Activated T-helper 1 cell treated with anti-CD3 and anti-CD28 coated beads, Interleukin-12 subunit alpha, Interleukin-12 subunit beta, Interleukin-2, Interleukin-4 antibody, amounts not matched to agents 30 ng/mL and 10 ng/mL and 1 ng/mL, durations not matched to agents 14 hours and 24 hours and 36 hours (primary cell): ENCODE measurements around the gene OSBPL2. TPM values are rescaled to one million over a fixed set of nuclear protein-coding genes. Genes with fewer than 3 reads are reported as not detected.

ENCODE experiments used
- DNase-seq: peaks from one replicate; pipeline ENCODE4 v3.0.0; 2021; ENCODE audit warnings: low spot score
- H3K27ac Mint-ChIP-seq: one replicate; pipeline ENCODE4 v1.8.0; 2021; ENCODE audit warnings: mild to moderate bottlenecking, mixed read lengths
- H3K27me3 Mint-ChIP-seq: one replicate; pipeline ENCODE4 v1.8.0; 2022; ENCODE audit warnings: mild to moderate bottlenecking, moderate library complexity, mixed read lengths; ENCODE audit not compliant: insufficient read depth
- H3K36me3 Mint-ChIP-seq: one replicate; pipeline ENCODE4 v1.8.0; 2021; ENCODE audit warnings: low read depth, mixed read lengths
- H3K4me1 Mint-ChIP-seq: one replicate; pipeline ENCODE4 v1.8.0; 2021; ENCODE audit warnings: low read depth, mixed read lengths
- H3K4me3 Mint-ChIP-seq: one replicate; pipeline ENCODE4 v1.8.0; 2021; ENCODE audit warnings: mild to moderate bottlenecking, moderate library complexity, mixed read lengths
- H3K9me3 Mint-ChIP-seq: one replicate; pipeline ENCODE4 v1.8.0; 2021; ENCODE audit warnings: mixed read lengths
- intact Hi-C: fragments of 100-400 bp; cut with micrococcal nuclease; formaldehyde crosslinking; loops from one replicate; pipeline ENCODE4 v1.15.1; 2024
- total RNA-seq: library from RNA; stranded (reverse); gene quantifications from 2 replicates; pipeline ENCODE4 v1.2.3, GENCODE V29; 2022

OSBPL2 gene
- total RNA-seq, 1 donor from 2014 or later: 27.0 TPM

DNA sequence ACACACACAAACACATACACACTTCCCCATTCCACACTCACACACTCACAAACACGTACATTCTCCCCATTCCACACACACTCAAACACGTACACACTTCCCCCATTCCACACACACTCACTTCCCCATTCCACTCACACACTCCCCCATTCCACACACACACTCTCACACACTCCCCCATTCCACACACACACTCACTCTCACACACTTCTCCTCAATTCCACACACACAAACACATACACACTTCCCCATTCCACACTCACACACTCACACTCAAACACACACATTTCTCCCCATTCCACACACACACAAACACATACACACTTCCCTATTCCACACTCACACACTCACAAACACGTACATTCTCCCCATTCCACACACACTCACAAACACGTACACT is 8.7 kb upstream of the OSBPL2 start:
- H3K36me3 Mint-ChIP-seq: no peaks in the 10 kb centered on the region
- DNase-seq: no peak
- intact Hi-C loops: loop anchor here (10.0 kb wide), 1 partner anchor 565 kb away; the partner anchor contains the start of gene MRGBP
- H3K27ac Mint-ChIP-seq: no peak overlapping the region
- no peaks in the 10 kb centered on the region for H3K27me3 Mint-ChIP-seq
- H3K4me1 Mint-ChIP-seq: no peaks in the 10 kb centered on the region
- no peak overlapping the region for H3K4me3 Mint-ChIP-seq
- no peaks in the 10 kb centered on the region for H3K9me3 Mint-ChIP-seq

DNA sequence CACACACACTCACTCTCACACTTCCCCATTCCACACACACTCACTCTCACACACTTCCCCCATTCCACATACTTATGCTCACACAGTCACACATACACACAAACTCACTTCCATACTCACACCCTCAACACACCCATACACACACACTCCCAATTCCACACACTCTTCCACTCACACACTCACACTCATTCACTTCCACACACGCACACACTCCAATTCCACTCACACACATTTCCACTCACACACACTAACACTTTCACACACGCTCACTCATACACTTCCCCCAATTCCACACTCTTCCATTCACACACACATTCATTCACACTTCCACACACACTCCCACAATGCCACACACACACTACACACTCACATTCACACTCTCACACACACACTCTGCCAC is 8.0 kb upstream of the OSBPL2 start:
- H3K4me1 Mint-ChIP-seq: no peaks in the 10 kb centered on the region
- no peaks in the 10 kb centered on the region for H3K9me3 Mint-ChIP-seq
- no peak overlapping the region for H3K4me3 Mint-ChIP-seq
- H3K27ac Mint-ChIP-seq: no peak overlapping the region
- no peaks in the 10 kb centered on the region for H3K27me3 Mint-ChIP-seq
- no peak for DNase-seq
- no peaks in the 10 kb centered on the region for H3K36me3 Mint-ChIP-seq
- intact Hi-C loops: loop anchor here (10.0 kb wide), 1 partner anchor 565 kb away; the partner anchor contains the start of gene MRGBP

DNA sequence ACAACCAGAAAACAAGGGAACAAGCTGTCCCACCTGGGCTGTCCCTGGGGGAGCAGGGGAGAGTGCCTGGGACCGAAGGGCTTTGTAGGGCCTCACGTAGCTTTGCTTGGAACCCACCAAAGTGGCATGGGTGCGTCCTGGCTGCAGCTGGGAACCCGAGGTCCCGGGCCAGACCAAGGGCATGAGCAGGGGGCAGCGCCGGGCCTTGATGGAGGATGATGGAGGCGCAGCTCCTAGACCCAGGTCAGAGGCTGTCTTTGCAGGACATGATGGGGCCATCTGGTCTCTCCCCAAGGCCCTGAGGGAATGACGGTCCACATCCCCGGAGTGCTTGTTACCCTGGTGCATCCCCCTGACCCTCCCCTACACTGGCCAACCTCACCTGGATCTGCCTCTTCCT is 7.6 kb upstream of the OSBPL2 start:
- intact Hi-C loops: loop anchor here (10.0 kb wide), 1 partner anchor 564 kb away; the partner anchor contains the start of gene MRGBP
- no peak overlapping the region for H3K27ac Mint-ChIP-seq
- no peaks in the 10 kb centered on the region for H3K4me1 Mint-ChIP-seq
- no peaks in the 10 kb centered on the region for H3K27me3 Mint-ChIP-seq
- no peak overlapping the region for H3K4me3 Mint-ChIP-seq
- H3K9me3 Mint-ChIP-seq: no peaks in the 10 kb centered on the region
- no peak for DNase-seq
- H3K36me3 Mint-ChIP-seq: no peaks in the 10 kb centered on the region

DNA sequence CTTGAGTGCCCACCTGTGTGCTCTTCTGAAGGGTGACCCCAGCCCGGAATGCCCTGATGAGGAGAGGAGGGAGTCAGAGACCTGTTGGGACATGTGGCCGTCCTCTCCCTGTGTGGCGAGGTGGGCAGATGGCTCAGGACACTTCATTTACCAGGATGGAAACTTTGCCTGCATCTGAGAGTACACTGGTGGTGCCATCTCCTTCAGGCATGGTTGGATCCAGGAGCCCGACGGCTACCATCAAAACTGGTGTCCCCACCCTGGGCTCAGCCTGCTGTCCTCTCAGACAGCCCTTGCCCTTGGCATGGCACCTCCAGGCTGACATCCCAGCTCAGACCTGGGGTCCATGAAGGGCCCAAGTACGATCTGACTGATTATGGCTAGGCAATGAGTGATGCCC is 7.0 kb upstream of the OSBPL2 start:
- Mint-ChIP-seq H3K4me1 (no peaks in the 10 kb centered on the region), H3K4me3 (no peak overlapping the region), H3K27me3 (no peaks in the 10 kb centered on the region), H3K9me3 (no peaks in the 10 kb centered on the region), H3K27ac (no peak overlapping the region), H3K36me3 (no peaks in the 10 kb centered on the region)
- DNase-seq: no peak
- intact Hi-C loops: loop anchor here (10.0 kb wide), 1 partner anchor 564 kb away; the partner anchor contains the start of gene MRGBP

DNA sequence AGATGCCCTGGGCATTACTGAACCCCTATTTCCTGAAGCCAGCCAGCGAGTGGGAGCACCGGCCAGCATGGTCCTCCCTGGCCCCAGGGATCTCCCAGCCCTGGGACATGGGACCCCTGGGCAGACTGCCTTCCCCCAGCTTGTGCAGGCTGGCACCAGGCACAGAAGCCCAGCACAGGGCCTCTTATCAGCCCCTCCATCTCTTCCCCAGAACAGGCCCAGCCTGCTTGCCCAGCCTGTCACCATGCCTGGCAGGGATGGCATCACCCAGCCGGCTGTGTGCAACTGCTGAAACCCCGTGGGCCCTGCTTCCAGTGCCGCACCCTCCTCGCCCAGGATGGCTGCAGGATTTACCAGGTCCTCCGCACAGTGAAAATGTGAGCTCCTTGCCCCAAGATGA is 6.1 kb upstream of the OSBPL2 start:
- H3K4me1 Mint-ChIP-seq: no peaks in the 10 kb centered on the region
- H3K27ac Mint-ChIP-seq: no peak overlapping the region
- H3K4me3 Mint-ChIP-seq: no peak overlapping the region
- DNase-seq: no peak
- no peaks in the 10 kb centered on the region for H3K9me3 Mint-ChIP-seq
- no peaks in the 10 kb centered on the region for H3K36me3 Mint-ChIP-seq
- intact Hi-C loops: loop anchor here (10.0 kb wide), 1 partner anchor 563 kb away; the partner anchor contains the start of gene MRGBP
- no peaks in the 10 kb centered on the region for H3K27me3 Mint-ChIP-seq

DNA sequence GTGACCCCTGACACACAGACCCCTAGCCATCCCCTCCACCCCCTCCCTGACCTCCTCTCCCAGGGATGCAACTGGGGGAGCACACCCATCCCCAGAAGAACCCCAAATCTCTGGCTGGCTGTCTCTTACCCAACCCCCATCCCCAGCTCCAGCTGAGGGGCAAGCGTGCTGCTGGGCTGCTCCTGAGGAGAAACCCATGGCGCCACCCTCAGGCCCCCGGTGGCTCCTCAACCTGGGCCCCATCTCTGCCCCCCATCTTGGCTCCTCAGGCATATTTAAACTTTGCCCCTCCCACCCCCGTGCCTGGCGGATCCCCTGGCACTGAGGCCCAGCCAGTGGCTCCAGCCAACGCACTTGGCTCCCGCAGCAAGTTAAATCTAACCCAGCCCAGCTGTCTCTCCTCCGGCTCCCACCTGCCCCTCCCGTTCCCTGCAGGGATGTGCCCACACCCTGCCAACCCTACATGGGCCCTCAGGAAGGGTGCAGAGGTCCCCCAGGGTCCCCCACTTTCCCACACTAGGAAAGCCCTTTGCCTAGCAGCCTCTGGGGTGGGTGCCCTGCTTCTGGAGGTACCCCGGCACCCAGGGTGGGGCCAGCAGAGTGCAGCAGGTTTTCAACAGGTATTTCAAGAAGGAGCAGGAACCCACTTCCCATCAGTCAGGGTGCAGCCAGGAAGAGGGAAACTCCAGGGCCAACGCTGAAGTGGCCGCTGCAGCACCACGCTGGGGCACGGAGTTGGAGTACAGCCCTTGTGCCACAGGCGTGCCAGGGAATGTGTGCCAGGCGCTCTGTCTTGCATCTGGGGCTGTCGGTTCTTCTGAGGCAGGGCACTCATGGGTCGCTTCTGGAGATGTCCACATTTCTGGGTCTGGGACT is 5.3 kb upstream of the OSBPL2 start:
- H3K27ac Mint-ChIP-seq: no peak overlapping the region
- H3K27me3 Mint-ChIP-seq: no peaks in the 10 kb centered on the region
- intact Hi-C loops: loop anchor here (10.0 kb wide), 1 partner anchor 562 kb away; the partner anchor contains the start of gene MRGBP
- no peaks in the 10 kb centered on the region for H3K36me3 Mint-ChIP-seq
- no peak overlapping the region for H3K4me3 Mint-ChIP-seq
- no peak for DNase-seq
- H3K9me3 Mint-ChIP-seq: no peaks in the 10 kb centered on the region
- H3K4me1 Mint-ChIP-seq: peaks cover 5% of the 10 kb centered on the region

DNA sequence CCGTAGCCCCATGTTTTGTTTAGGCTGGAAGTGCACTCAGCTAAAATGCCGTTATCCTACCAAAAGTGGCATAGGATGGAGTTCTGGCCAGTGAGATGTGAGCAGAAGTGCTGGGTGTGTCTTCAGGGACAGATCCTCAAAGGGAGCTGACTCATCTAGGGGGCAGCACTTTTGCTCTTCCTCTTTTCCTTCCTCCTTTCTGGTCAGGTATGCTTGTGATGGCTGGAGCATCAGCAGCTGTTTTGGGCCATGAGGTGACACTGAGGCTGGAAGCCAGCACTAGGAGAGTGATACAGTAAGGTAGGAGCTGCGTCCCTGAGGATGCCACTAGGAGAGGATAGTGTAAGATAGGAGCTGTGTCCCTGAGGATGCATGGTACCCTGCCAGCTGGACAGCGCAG is 4.6 kb upstream of the OSBPL2 start:
- no peaks in the 10 kb centered on the region for H3K9me3 Mint-ChIP-seq
- no peaks in the 10 kb centered on the region for H3K36me3 Mint-ChIP-seq
- no peak overlapping the region for H3K4me3 Mint-ChIP-seq
- no peak overlapping the region for H3K27ac Mint-ChIP-seq
- H3K4me1 Mint-ChIP-seq: peaks cover 6% of the 10 kb centered on the region
- no peak for DNase-seq
- intact Hi-C loops: loop anchor here (10.0 kb wide), 1 partner anchor 561 kb away; the partner anchor contains the start of gene MRGBP
- H3K27me3 Mint-ChIP-seq: no peaks in the 10 kb centered on the region

DNA sequence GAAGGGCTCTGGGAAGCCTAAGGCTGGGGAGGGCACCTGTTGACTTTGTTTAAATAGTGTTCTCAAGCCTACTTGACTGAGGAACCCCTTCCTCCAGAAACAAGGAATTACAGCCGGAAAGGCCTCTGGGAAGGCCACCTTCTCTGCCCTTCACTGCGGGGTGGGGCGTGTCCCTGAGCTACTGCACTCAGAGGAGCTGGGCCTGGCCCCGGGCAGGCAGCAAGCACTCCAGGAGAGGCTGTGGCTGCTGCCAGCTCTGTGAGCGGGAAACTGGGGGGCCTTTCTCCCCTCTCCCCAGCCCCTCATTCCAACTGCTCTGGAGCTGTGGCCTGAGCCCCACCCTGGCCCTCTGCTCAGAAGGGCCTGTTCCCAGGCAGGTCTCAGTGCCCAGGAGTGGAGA is 4.0 kb upstream of the OSBPL2 start:
- no peak for DNase-seq
- intact Hi-C loops: loop anchor here (10.0 kb wide), 1 partner anchor 560 kb away; the partner anchor contains the start of gene MRGBP
- peaks cover 6% of the 10 kb centered on the region for H3K4me1 Mint-ChIP-seq
- no peaks in the 10 kb centered on the region for H3K9me3 Mint-ChIP-seq
- no peak overlapping the region for H3K4me3 Mint-ChIP-seq
- no peak overlapping the region for H3K27ac Mint-ChIP-seq
- no peaks in the 10 kb centered on the region for H3K27me3 Mint-ChIP-seq
- H3K36me3 Mint-ChIP-seq: no peaks in the 10 kb centered on the region

DNA sequence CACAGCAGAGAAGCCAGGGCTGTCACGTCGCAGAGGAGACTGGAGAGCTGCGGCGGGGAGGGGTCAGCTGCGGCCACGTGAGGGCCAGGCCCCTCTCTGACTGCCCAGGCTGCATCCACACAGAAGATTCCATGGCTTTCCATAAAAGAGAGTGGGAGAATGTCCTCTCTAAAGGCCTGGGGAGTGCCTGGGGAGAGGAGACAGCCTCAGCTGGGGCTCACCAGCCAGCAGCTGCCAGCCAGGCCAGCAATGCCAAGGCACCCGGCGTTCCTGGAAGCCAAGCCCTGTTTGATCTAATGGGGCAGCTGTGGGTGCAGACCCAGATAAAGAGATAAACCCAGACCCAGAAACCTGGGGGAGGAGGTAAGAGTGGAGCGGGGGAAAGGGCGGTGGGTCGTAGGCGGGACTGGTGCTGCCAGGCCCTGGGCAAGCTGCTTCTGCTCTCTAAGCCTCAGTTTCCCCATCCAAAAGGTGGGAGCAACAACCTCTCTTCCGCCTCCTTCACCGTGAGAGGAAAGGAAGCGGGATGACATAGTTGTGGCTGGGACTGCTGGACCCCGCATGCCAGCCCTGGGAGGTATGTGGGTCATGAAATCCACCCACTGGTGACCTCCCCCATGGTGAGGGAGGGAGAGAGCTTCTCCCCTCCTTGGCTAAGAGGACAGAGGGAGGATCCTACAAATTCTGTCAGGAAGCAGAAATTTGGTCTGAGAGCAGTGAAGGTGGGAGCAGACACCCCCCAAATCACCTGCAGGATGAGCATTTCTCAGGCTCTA is 3.1 kb upstream of the OSBPL2 start:
- Mint-ChIP-seq H3K27me3 (no peaks in the 10 kb centered on the region), H3K4me1 (peaks cover 6% of the 10 kb centered on the region), H3K27ac (no peak overlapping the region), H3K4me3 (no peak overlapping the region), H3K9me3 (no peaks in the 10 kb centered on the region), H3K36me3 (no peaks in the 10 kb centered on the region)
- intact Hi-C loops: loop anchor here (5.0 to 10.0 kb wide), 4 partner anchors 93 to 1037 kb away; partner anchors contain the start of genes ARFGAP1, MRGBP, PSMA7 and SLCO4A1
- no peak for DNase-seq

DNA sequence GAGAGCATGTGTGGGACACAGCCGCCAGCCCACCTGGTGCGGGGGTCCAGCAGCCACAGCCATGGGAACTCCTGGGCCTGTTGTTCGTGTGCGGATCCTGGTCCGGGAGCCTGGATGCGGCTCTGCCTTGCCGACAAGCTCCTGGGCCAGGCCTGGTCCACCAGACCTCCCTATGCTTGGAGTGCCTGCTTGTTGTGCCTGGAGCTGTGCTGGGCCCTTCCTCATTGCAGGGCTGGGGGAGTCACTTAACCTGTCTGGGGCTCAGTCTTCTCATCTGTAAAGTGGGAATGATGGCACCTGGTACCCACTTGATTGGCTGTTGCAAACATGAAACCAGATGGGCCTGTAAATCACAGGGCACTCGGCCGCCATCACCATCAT is 2.6 kb upstream of the OSBPL2 start:
- Mint-ChIP-seq H3K4me1 (peaks cover 6% of the 10 kb centered on the region), H3K27me3 (no peaks in the 10 kb centered on the region), H3K4me3 (no peak overlapping the region), H3K9me3 (no peaks in the 10 kb centered on the region), H3K36me3 (no peaks in the 10 kb centered on the region), H3K27ac (no peak overlapping the region)
- intact Hi-C loops: loop anchor here (5.0 to 10.0 kb wide), 4 partner anchors 93 to 1037 kb away; partner anchors contain the start of genes ARFGAP1, MRGBP, PSMA7 and SLCO4A1
- no peak for DNase-seq

DNA sequence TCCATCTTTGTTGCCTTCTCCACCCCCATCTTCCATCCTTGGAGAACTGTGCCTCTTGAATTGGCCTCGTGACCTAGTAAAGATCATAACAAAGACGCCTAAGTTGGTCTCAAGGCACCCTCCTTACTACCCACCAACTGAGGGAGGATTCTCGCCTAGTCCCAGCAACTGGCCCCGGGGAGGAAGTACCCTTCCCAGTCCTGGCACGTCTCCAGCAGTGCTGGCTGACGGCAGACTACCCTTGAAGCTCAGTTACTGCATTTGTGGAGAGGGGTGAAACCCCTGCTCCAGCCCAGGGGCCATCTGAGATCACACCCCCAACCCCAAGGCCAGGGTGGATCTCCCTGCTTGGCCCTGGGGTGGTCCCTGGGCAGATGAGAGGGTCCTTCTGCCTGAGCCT is 2.1 kb upstream of the OSBPL2 start:
- Mint-ChIP-seq H3K9me3 (no peaks in the 10 kb centered on the region), H3K27me3 (no peaks in the 10 kb centered on the region), H3K36me3 (no peaks in the 10 kb centered on the region), H3K27ac (no peak overlapping the region), H3K4me1 (peaks cover 6% of the 10 kb centered on the region), H3K4me3 (no peak overlapping the region)
- intact Hi-C loops: loop anchor here (5.0 to 10.0 kb wide), 4 partner anchors 94 to 1036 kb away; partner anchors contain the start of genes ARFGAP1, MRGBP, PSMA7 and SLCO4A1
- no peak for DNase-seq

DNA sequence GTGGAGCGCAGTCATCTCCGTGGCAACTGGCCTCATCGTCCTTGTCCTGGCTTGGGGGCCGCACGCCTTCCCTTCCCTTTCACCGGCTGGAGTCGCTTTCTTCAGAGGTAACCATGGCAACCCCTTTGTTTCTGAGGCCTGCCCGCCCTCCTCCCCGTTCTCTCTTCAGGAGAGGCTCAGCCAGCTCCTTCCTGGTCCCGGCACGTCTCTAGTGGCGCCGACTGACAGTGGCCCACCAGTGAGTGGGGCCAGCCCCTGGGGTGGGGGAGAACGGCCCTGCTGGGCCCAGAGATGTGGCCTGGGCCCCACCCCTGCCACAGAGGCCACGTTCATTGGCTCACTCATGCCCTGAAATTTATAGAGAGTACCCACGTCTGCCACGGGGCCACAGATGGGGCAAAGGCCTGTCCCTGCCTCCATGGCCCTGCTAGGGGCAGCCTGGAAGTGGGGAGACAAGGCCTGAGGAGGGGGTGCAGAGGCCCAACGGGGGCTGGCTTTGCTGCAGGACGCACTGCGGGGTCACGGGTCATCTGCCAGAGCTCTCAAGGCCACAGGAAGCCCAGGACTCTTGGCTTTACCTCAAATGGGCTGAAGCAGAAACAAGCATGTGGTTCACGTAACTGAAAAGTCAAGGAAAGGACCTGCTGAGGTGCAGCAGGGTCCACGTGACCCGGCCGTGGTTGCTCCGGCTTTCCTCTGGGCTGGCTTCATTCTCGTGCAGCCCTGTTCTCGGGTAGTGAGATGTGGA is 1.4 kb upstream of the OSBPL2 start:
- no peak overlapping the region for H3K4me3 Mint-ChIP-seq
- H3K4me1 Mint-ChIP-seq: peaks cover 13% of the 10 kb centered on the region
- no peak overlapping the region for H3K27ac Mint-ChIP-seq
- H3K36me3 Mint-ChIP-seq: peaks cover under 1% of the 10 kb centered on the region
- DNase-seq: no peak
- intact Hi-C loops: loop anchor here (5.0 to 10.0 kb wide), 4 partner anchors 95 to 1035 kb away; partner anchors contain the start of genes ARFGAP1, MRGBP, PSMA7 and SLCO4A1
- no peaks in the 10 kb centered on the region for H3K27me3 Mint-ChIP-seq
- H3K9me3 Mint-ChIP-seq: no peaks in the 10 kb centered on the region
